H9 (cell line): ENCODE measurements around the gene TTN. TPM values are rescaled to one million over a fixed set of nuclear protein-coding genes. Genes with fewer than 3 reads are reported as not detected.

Experiments used
- DNase-seq: peaks from one replicate; pipeline ENCODE4 v3.0.0-alpha.2; 2017
- H2AFZ ChIP-seq: one replicate; pipeline ENCODE4 v1.6.1; 2013; ENCODE audit warnings: mild to moderate bottlenecking, low read length, control low read depth, moderate library complexity
- H2AK5ac ChIP-seq: 2 replicates; pipeline ENCODE4 v1.6.1; 2013; ENCODE audit warnings: low read length, control low read depth, mixed read lengths; ENCODE audit not compliant: insufficient read length
- H2BK120ac ChIP-seq: one replicate; pipeline ENCODE4 v1.6.1; 2013; ENCODE audit warnings: low read depth, mild to moderate bottlenecking, low read length, control low read depth, inconsistent platforms; ENCODE audit not compliant: poor library complexity, severe bottlenecking
- H2BK12ac ChIP-seq: 2 replicates; pipeline ENCODE4 v1.6.1; 2013; ENCODE audit warnings: low read length, control low read depth, mixed read lengths, low read depth; ENCODE audit not compliant: insufficient read length
- H2BK15ac ChIP-seq: 2 replicates; pipeline ENCODE4 v1.6.1; 2013; ENCODE audit warnings: low read depth, low read length, control low read depth
- H2BK20ac ChIP-seq: one replicate; pipeline ENCODE4 v1.6.1; 2013; ENCODE audit warnings: low read depth, mild to moderate bottlenecking, low read length, control low read depth, inconsistent platforms; ENCODE audit not compliant: poor library complexity, severe bottlenecking
- H2BK5ac ChIP-seq: 2 replicates; pipeline ENCODE4 v1.6.1; 2013; ENCODE audit warnings: low read length, control low read depth, mixed read lengths; ENCODE audit not compliant: insufficient read length
- H3K14ac ChIP-seq: 2 replicates; pipeline ENCODE4 v1.6.1; 2013; ENCODE audit warnings: low read length, control low read depth; ENCODE audit not compliant: insufficient read depth
- H3K18ac ChIP-seq: 2 replicates; pipeline ENCODE4 v1.6.1; 2013; ENCODE audit warnings: low read depth, mild to moderate bottlenecking, mixed read lengths, low read length, control low read depth; ENCODE audit not compliant: insufficient read length
- H3K23ac ChIP-seq: 2 replicates; pipeline ENCODE4 v1.6.1; 2013; ENCODE audit warnings: low read length, control low read depth, mixed read lengths, low read depth; ENCODE audit not compliant: insufficient read length
- H3K23me2 ChIP-seq: 2 replicates; pipeline ENCODE4 v1.6.1; 2013; ENCODE audit warnings: low read depth, mild to moderate bottlenecking, mixed read lengths, low read length, control low read depth; ENCODE audit not compliant: insufficient read length, poor library complexity, severe bottlenecking
- H3K27ac ChIP-seq: 2 replicates; pipeline ENCODE4 v1.5.1; 2013; ENCODE audit warnings: low read length, control low read depth, mixed read lengths, low read depth; ENCODE audit not compliant: insufficient read length
- H3K27me3 ChIP-seq: 2 replicates; pipeline ENCODE4 v1.6.1; 2013; ENCODE audit warnings: low read length, control low read depth, inconsistent platforms; ENCODE audit not compliant: insufficient read depth
- H3K4ac ChIP-seq: 2 replicates; pipeline ENCODE4 v1.6.1; 2013; ENCODE audit warnings: low read depth, mild to moderate bottlenecking, control low read depth, inconsistent platforms, low read length, moderate library complexity
- H3K4me1 ChIP-seq: 2 replicates; pipeline ENCODE4 v1.6.1; 2013; ENCODE audit warnings: low read length, control low read depth, inconsistent platforms; ENCODE audit not compliant: insufficient read depth
- H3K4me2 ChIP-seq: 2 replicates; pipeline ENCODE4 v1.6.1; 2013; ENCODE audit warnings: low read length, control low read depth, mixed read lengths; ENCODE audit not compliant: insufficient read length, insufficient read depth
- H3K56ac ChIP-seq: 2 replicates; pipeline ENCODE4 v1.6.1; 2013; ENCODE audit warnings: low read depth, mild to moderate bottlenecking, mixed read lengths, low read length, control low read depth; ENCODE audit not compliant: insufficient read length
- H3K79me1 ChIP-seq: 2 replicates; pipeline ENCODE4 v1.6.1; 2013; ENCODE audit warnings: low read depth, mild to moderate bottlenecking, moderate library complexity, low read length, control low read depth, inconsistent platforms; ENCODE audit not compliant: insufficient read depth, poor library complexity, severe bottlenecking
- H3K79me2 ChIP-seq: 2 replicates; pipeline ENCODE4 v1.6.1; 2013; ENCODE audit warnings: low read length, control low read depth, inconsistent platforms; ENCODE audit not compliant: insufficient read depth
- H3K9ac ChIP-seq: 2 replicates; pipeline ENCODE4 v1.6.1; 2013; ENCODE audit warnings: low read length, control low read depth, mixed read lengths; ENCODE audit not compliant: insufficient read length; ENCODE audit errors: extremely low read depth
- H3K9me3 ChIP-seq: one replicate; pipeline ENCODE4 v1.6.1; 2013; ENCODE audit warnings: low read depth, low read length, inconsistent platforms; ENCODE audit not compliant: control insufficient read depth
- H3T11ph ChIP-seq: one replicate; pipeline ENCODE4 v1.6.1; 2013; ENCODE audit warnings: mild to moderate bottlenecking, low read length, control low read depth, inconsistent platforms
- H4K20me1 ChIP-seq: one replicate; pipeline ENCODE4 v1.6.1; 2013; ENCODE audit not compliant: control insufficient read depth, insufficient read length, insufficient read depth
- H4K5ac ChIP-seq: 2 replicates; pipeline ENCODE4 v1.6.1; 2013; ENCODE audit warnings: low read depth, mild to moderate bottlenecking, mixed read lengths, low read length, control low read depth; ENCODE audit not compliant: insufficient read length
- H4K8ac ChIP-seq: replicated peaks from 2 replicates; pipeline ENCODE4 v1.6.1; 2013; ENCODE audit warnings: low read length, control low read depth, mixed read lengths, low read depth; ENCODE audit not compliant: insufficient read length
- H4K91ac ChIP-seq: 2 replicates; pipeline ENCODE4 v1.6.1; 2013; ENCODE audit warnings: low read depth, mild to moderate bottlenecking, moderate library complexity, mixed read lengths, low read length, control low read depth; ENCODE audit not compliant: insufficient read length
- H3K27ac Mint-ChIP-seq, 3 experiments: 2 replicates in 2 of 3; 3 replicates in 1 of 3; pipeline ENCODE4 v1.8.0; 2020 to 2021; ENCODE audit warnings: mixed read lengths in 3 of 3, mild to moderate bottlenecking in 1 of 3, moderate library complexity in 1 of 3
- H3K27me3 Mint-ChIP-seq: 2 replicates; pipeline ENCODE4 v1.8.0; 2021; ENCODE audit warnings: low read depth, mild to moderate bottlenecking, moderate library complexity, mixed read lengths
- H3K36me3 Mint-ChIP-seq, 3 experiments: 2 replicates in 2 of 3; 3 replicates in 1 of 3; pipeline ENCODE4 v1.8.0; 2020 to 2021; ENCODE audit warnings: low read depth in 3 of 3, mixed read lengths in 3 of 3; ENCODE audit not compliant: insufficient read depth in 1 of 3
- H3K4me1 Mint-ChIP-seq, 2 experiments: 2 replicates each; pipeline ENCODE4 v1.8.0; 2020; ENCODE audit warnings: mixed read lengths in 2 of 2
- H3K4me3 Mint-ChIP-seq, 2 experiments: 2 replicates in 1 of 2; 3 replicates in 1 of 2; pipeline ENCODE4 v1.8.0; 2020 to 2021; ENCODE audit warnings: mild to moderate bottlenecking in 2 of 2, mixed read lengths in 2 of 2, moderate library complexity in 1 of 2
- H3K9me3 Mint-ChIP-seq, 2 experiments: 2 replicates in 1 of 2; 3 replicates in 1 of 2; pipeline ENCODE4 v1.8.0; 2020; ENCODE audit warnings: mild to moderate bottlenecking in 2 of 2, mixed read lengths in 2 of 2, moderate library complexity in 1 of 2
- WGBS: extraction: QIAGEN DNeasy Blood & Tissue Kit; methylation state at CpG from one replicate; pipeline ENCODE4 v1.1.7; 2013; ENCODE audit warnings: missing lambda C conversion rate, low lambda C conversion rate, mixed read lengths; ENCODE audit not compliant: insufficient read length; ENCODE audit errors: extremely low coverage; 5-methylcytosine and 5-hydroxymethylcytosine counted together
- total RNA-seq: library from RNA; stranded (reverse); gene quantifications from 2 replicates; pipeline ENCODE4 v1.2.1, GENCODE V29; 2021
- TF ChIP-seq, protein P1 (sequence below): fragments of 200-600 bp; sonication (generic); conservative IDR thresholded peaks from 3 replicates; pipeline ENCODE4 v1.8.0; 2021; ENCODE audit warnings: antibody characterized with exemption, mild to moderate bottlenecking

The TTN gene
- total RNA-seq, 1 experiment from 2014 or later: 0.70 TPM

- no peak overlapping the region for H4K8ac ChIP-seq
- WGBS: no CpG with 5 or more reads among the region's 5 CpGs
- no peak overlapping the region for H3K14ac ChIP-seq
- H2BK5ac ChIP-seq: no peak overlapping the region
- no peak overlapping the region for H2BK15ac ChIP-seq
- no peak overlapping the region for H2AK5ac ChIP-seq
- TF ChIP-seq, protein P1, sequence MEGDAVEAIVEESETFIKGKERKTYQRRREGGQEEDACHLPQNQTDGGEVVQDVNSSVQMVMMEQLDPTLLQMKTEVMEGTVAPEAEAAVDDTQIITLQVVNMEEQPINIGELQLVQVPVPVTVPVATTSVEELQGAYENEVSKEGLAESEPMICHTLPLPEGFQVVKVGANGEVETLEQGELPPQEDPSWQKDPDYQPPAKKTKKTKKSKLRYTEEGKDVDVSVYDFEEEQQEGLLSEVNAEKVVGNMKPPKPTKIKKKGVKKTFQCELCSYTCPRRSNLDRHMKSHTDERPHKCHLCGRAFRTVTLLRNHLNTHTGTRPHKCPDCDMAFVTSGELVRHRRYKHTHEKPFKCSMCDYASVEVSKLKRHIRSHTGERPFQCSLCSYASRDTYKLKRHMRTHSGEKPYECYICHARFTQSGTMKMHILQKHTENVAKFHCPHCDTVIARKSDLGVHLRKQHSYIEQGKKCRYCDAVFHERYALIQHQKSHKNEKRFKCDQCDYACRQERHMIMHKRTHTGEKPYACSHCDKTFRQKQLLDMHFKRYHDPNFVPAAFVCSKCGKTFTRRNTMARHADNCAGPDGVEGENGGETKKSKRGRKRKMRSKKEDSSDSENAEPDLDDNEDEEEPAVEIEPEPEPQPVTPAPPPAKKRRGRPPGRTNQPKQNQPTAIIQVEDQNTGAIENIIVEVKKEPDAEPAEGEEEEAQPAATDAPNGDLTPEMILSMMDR: no peak
- no peaks in the 10 kb centered on the region for H3K23me2 ChIP-seq
- H3K23ac ChIP-seq: no peak overlapping the region
- H3K9me3 ChIP-seq: no peaks in the 10 kb centered on the region
- no peak overlapping the region for H3K9ac ChIP-seq
- Mint-ChIP-seq H3K36me3 (no peaks in the 10 kb centered on the region), H3K4me3 (no peak overlapping the region), H3K4me1 (peaks cover 10 to 15% of the 10 kb centered on the region in 2 experiments), H3K27ac (no peak overlapping the region), H3K27me3 (no peaks in the 10 kb centered on the region), H3K9me3 (no peaks in the 10 kb centered on the region)
- no peaks in the 10 kb centered on the region; the same call in 1 of the 2 replicates for H3K4me1 ChIP-seq
- no peak overlapping the region for H4K5ac ChIP-seq
- H3K4ac ChIP-seq: no peak overlapping the region
- no peak overlapping the region for H3T11ph ChIP-seq
- no peaks in the 10 kb centered on the region for H3K79me2 ChIP-seq
- no peak overlapping the region for H3K56ac ChIP-seq
- no peak overlapping the region for H2AFZ ChIP-seq
- no peaks in the 10 kb centered on the region for H3K79me1 ChIP-seq
- H2BK20ac ChIP-seq: no peak overlapping the region
- H4K91ac ChIP-seq: no peak overlapping the region
- no peak for DNase-seq
- H3K27me3 ChIP-seq: no peaks in the 10 kb centered on the region
- no peak overlapping the region for H2BK120ac ChIP-seq
- no peak overlapping the region for H3K18ac ChIP-seq
- H3K27ac ChIP-seq: no peak overlapping the region
- no peak overlapping the region for H3K4me2 ChIP-seq
- H4K20me1 ChIP-seq: no peaks in the 10 kb centered on the region
- no peak overlapping the region for H2BK12ac ChIP-seq
Observed at GRCh38 chr2:178833382-178833781, 26.2 kb upstream of the TTN start.
